Keratinocyte (primary cell): ENCODE results near the gene SCAND1. TPM values are rescaled to one million over a fixed set of nuclear protein-coding genes. Genes with fewer than 3 reads are reported as not detected.

Source experiments
- DNase-seq: peaks from one replicate; pipeline ENCODE4 v3.0.0-alpha.2; 2011; ENCODE audit warnings: low read depth, missing footprints, low spot score
- FAIRE-seq: peaks from 2 replicates; lab custom pipeline; 2011; peaks lifted over from hg19 to GRCh38; lab: Jason Lieb, UNC
- H2AFZ ChIP-seq: 2 replicates; pipeline ENCODE4 v1.6.0; 2012; ENCODE audit warnings: low read length, control low read depth, inconsistent platforms; ENCODE audit not compliant: control insufficient read depth
- H3K27ac ChIP-seq: 2 replicates; pipeline ENCODE4 v1.5.1; 2011; ENCODE audit warnings: low read length; ENCODE audit not compliant: control insufficient read depth, insufficient read depth
- H3K27me3 ChIP-seq: 3 replicates; pipeline ENCODE4 v1.6.0; 2011; ENCODE audit warnings: low read length; ENCODE audit not compliant: control insufficient read depth, insufficient read depth; ENCODE audit errors: extremely low read depth
- H3K36me3 ChIP-seq, 2 experiments: 2 replicates in 1 of 2; 3 replicates in 1 of 2; pipeline ENCODE4 v1.5.1; 2011; ENCODE audit warnings: low read length in 2 of 2, mild to moderate bottlenecking in 1 of 2; ENCODE audit not compliant: control insufficient read depth in 2 of 2, insufficient read depth in 2 of 2; ENCODE audit errors: extremely low read depth in 1 of 2
- H3K4me1 ChIP-seq: 3 replicates; pipeline ENCODE4 v1.5.1; 2011; ENCODE audit warnings: low read length; ENCODE audit not compliant: control insufficient read depth, insufficient read depth; ENCODE audit errors: extremely low read depth
- H3K4me2 ChIP-seq: 3 replicates; pipeline ENCODE4 v1.6.0; 2011; ENCODE audit warnings: low read depth, low read length; ENCODE audit not compliant: control insufficient read depth, insufficient read depth; ENCODE audit errors: extremely low read depth
- H3K4me3 ChIP-seq, 3 experiments: fragments of 200-600 bp in 1 of 3; sonication (generic) in 1 of 3; 2 replicates in 2 of 3; 3 replicates in 1 of 3; pipeline ENCODE4 v1.5.1; 2011 to 2016; ENCODE audit warnings: low read length in 3 of 3, mild to moderate bottlenecking in 3 of 3, control low read depth in 2 of 3, inconsistent platforms in 1 of 3, low read depth in 1 of 3, mixed read lengths in 1 of 3, mixed run types in 1 of 3, moderate library complexity in 1 of 3; ENCODE audit not compliant: control insufficient read depth in 2 of 3, insufficient read depth in 2 of 3; ENCODE audit errors: extremely low read depth in 1 of 3
- H3K79me2 ChIP-seq: 2 replicates; pipeline ENCODE4 v1.6.0; 2012; ENCODE audit warnings: low read length; ENCODE audit not compliant: control insufficient read depth, insufficient read depth
- H3K9ac ChIP-seq: 3 replicates; pipeline ENCODE4 v1.6.0; 2011; ENCODE audit warnings: low read length; ENCODE audit not compliant: control insufficient read depth, insufficient read depth; ENCODE audit errors: extremely low read depth
- H3K9me1 ChIP-seq: 3 replicates; pipeline ENCODE4 v1.6.0; 2011; ENCODE audit warnings: low read length; ENCODE audit not compliant: control insufficient read depth, insufficient read depth; ENCODE audit errors: extremely low read depth
- H3K9me3 ChIP-seq: 2 replicates; pipeline ENCODE4 v1.5.1; 2012; ENCODE audit warnings: low read depth, low read length; ENCODE audit not compliant: control insufficient read depth
- H4K20me1 ChIP-seq: 3 replicates; pipeline ENCODE4 v1.6.0; 2011; ENCODE audit warnings: low read length; ENCODE audit not compliant: control insufficient read depth, insufficient read depth; ENCODE audit errors: extremely low read depth
- CTCF ChIP-seq, 3 experiments: IDR thresholded peaks in 1 of 3; conservative IDR thresholded peaks in 1 of 3; optimal IDR thresholded peaks in 1 of 3; 2 replicates in 2 of 3; 3 replicates in 1 of 3; pipeline versions ENCODE3 to v1.5.1; 2011; ENCODE audit warnings: low read length in 3 of 3, mild to moderate bottlenecking in 3 of 3, moderate library complexity in 2 of 3, control low read depth in 1 of 3, inconsistent platforms in 1 of 3; ENCODE audit not compliant: insufficient read depth in 2 of 3; ENCODE audit errors: extremely low read depth in 1 of 3
- EZH2 ChIP-seq: IDR thresholded peaks from one replicate; pipeline ENCODE4 v1.6.1; 2012; ENCODE audit warnings: inconsistent platforms, mild to moderate bottlenecking, low read length, moderate library complexity
- dilution Hi-C: fragments of 300-500 bp; cut with MboI; formaldehyde crosslinking; loops from one replicate; pipeline ENCODE4 v1.7.0; 2020; ENCODE audit warnings: low sequenced_read_pairs; ENCODE audit not compliant: extremely low pct_ligation_motif_present
- polyA plus RNA-seq, 5 experiments: library from polyadenylated mRNA; depleted of rRNA in 3 of 5; stranded (reverse) in 3 of 5; stranded (forward) in 1 of 5; unstranded in 1 of 5; fragments of >200 nt; gene quantifications; 1 replicate in 1 of 5; 2 replicates in 3 of 5; 3 replicates in 1 of 5; pipeline versions ENCODE4 v1.2.1 to v1.2.3, GENCODE V29; 2011 to 2012; ENCODE audit warnings: missing spikeins in 2 of 5, low read depth in 1 of 5, low replicate concordance in 1 of 5

The SCAND1 gene
- polyA plus RNA-seq, 1 donor (not counting 4 experiments of a cell fraction or from before 2014, with no cell fraction given): 5.8 TPM

GRCh38 chr20:35978041-35978513, 23.8 kb upstream of the SCAND1 start:
- no peaks in the 10 kb centered on the region for H3K4me1 ChIP-seq
- H3K36me3 ChIP-seq: no peaks in the 10 kb centered on the region
- H3K9me1 ChIP-seq: no peaks in the 10 kb centered on the region
- dilution Hi-C loops: no loop called here
- no peaks in the 10 kb centered on the region for H3K9me3 ChIP-seq
- no peak overlapping the region for H3K9ac ChIP-seq
- FAIRE-seq (no peak), DNase-seq (no peak)
- no peak overlapping the region for H3K4me3 ChIP-seq
- peaks cover 10% of the 10 kb centered on the region for H3K27me3 ChIP-seq
- TF ChIP-seq EZH2 (no peak), CTCF (optimal IDR thresholded peaks at IDR 0.05 in 1 of 3, IDR thresholded peaks at IDR 0.05 in 1 of 3, conservative IDR thresholded peaks at IDR 0.05 in 1 of 3; ENCODE audit: extremely low read depth in 1 of 3, insufficient read depth in 2 of 3, low read length in 3 of 3) (no peak)
- H2AFZ ChIP-seq: no peak overlapping the region
- no peaks in the 10 kb centered on the region for H4K20me1 ChIP-seq
- no peak overlapping the region for H3K4me2 ChIP-seq
- no peaks in the 10 kb centered on the region for H3K79me2 ChIP-seq
- H3K27ac ChIP-seq: no peak overlapping the region

GRCh38 chr20:35975576-35976373, 21.5 kb upstream of the SCAND1 start:
- DNase-seq (no peak), FAIRE-seq (no peak)
- H3K9ac ChIP-seq: no peak overlapping the region
- peaks cover 2% of the 10 kb centered on the region for H3K9me3 ChIP-seq
- H4K20me1 ChIP-seq: no peaks in the 10 kb centered on the region
- H3K4me1 ChIP-seq: no peaks in the 10 kb centered on the region
- no peaks in the 10 kb centered on the region for H3K79me2 ChIP-seq
- no peak overlapping the region for H3K4me3 ChIP-seq
- TF ChIP-seq CTCF (optimal IDR thresholded peaks at IDR 0.05 in 1 of 3, IDR thresholded peaks at IDR 0.05 in 1 of 3, conservative IDR thresholded peaks at IDR 0.05 in 1 of 3; ENCODE audit: extremely low read depth in 1 of 3, insufficient read depth in 2 of 3, low read length in 3 of 3): no peak
- TF ChIP-seq EZH2: no peak
- H3K36me3 ChIP-seq: no peaks in the 10 kb centered on the region
- H3K27ac ChIP-seq: no peak overlapping the region
- H2AFZ ChIP-seq: no peak overlapping the region
- H3K4me2 ChIP-seq: no peak overlapping the region
- no peaks in the 10 kb centered on the region for H3K9me1 ChIP-seq
- H3K27me3 ChIP-seq: peaks cover 8% of the 10 kb centered on the region
- dilution Hi-C loops: no loop called here
